Hematopoietic multipotent progenitor cell treated with erythropoietin and hydrocortisone succinate and interleukin-3 and kit ligand, for 4 days (in vitro differentiated cells): Measurements from ENCODE around the gene TRIM28.
"Not testable (repeated sequence)": the region's sequence is repeated elsewhere in the genome, so short reads cannot be mapped to it uniquely, and the experiment has no call there.

Experiments
- DNase-seq: peaks from one replicate; pipeline ENCODE4 v3.0.0-alpha.2; 2015

The TRIM28 gene

DNA sequence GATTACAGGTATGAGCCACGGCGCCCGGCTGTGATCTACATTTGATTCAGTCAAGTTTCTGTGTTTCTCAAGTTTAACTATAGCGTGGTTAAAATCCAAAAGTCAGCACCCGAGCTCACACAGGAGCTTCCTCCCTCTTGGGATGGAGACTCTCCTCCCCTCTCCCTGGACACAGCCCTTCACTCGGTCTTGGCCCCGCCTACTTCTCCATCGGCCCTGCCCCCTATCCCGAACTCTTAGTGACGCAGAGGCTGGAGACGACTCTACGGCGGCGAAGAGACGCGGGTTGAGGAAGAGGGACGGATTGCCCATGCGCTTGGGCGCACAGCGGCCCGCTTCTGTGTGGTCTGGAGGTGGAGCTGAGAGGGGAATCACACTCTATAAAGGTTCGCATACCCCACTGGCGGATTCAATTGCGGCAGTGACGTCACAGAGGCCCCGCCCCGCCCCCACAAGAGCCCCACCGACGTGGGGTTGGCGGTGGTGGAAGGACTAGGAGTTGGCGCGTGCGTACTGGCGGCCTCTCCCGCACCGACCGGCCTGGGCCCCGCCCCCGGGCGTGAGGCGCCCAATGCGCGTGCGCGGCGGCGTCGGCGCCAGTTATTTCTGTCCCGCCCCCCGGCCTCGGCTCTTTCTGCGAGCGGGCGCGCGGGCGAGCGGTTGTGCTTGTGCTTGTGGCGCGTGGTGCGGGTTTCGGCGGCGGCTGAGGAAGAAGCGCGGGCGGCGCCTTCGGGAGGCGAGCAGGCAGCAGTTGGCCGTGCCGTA is at the start of gene TRIM28:
Gene TRIM28, plus strand, starts transcription at position 239 of the 765 bp plus-strand sequence. CDS start 694 bp downstream, outside the sequence.
- peak; percentile 100 for DNase-seq

DNA sequence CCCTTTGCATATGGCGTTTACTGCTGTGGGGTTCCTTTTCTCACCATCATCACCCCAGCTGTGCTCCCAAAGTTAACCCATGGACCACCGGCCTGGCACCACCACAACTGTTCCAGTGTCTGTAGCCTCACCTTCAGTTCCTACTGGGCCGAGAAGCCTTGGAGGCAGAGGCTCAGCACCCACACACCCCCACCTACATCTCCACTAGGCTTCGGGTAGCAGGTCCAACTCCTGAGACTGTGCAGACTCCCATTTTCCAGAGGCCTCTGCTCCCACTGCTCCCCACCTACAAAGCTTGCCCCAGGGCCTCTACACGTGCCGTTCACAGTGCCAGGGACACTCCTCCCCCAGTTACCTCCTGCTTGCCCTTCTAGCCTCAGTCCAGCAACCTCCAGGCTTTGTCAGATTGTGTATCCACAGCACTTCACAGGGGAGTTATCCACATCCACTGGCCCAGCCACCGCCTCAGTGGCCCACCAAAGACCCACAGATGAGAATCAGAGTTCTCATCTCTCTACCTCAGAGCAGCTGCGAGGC is 46.2 kb upstream of the TRIM28 start:
- no peak for DNase-seq

DNA sequence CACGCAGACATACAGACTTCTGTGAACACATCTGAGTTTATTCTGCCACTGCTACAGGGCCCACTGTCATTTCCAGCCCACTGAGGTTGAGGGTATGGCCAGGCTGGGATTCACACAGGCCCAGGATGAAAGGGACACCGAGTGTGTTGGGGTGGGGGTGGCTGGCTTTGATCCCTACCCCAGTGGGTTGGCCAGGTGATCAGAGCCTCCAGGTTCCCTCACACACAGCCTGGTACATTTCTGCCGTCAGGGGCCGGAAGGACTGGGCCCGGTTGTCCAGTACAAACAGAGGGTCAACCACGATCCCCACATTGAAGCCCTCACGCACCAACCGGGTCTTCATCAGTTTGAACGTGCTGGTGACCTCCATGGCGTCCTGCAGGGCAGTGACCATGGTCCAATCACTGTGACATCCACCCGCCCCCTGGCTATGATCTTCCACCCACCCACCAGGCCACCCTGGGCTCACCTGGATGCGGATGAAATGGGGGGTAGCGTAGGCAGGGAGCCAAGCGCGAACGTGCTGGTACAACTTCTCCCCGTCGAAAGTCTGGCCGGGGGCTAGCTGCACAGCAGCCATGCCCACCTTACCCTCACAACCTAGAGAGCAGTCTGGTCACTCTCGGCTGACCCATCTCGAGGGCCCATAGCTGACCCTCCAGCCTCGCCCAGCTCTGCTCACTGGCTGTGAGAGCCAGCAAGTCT is 45.4 kb upstream of the TRIM28 start:
- no peak for DNase-seq

DNA sequence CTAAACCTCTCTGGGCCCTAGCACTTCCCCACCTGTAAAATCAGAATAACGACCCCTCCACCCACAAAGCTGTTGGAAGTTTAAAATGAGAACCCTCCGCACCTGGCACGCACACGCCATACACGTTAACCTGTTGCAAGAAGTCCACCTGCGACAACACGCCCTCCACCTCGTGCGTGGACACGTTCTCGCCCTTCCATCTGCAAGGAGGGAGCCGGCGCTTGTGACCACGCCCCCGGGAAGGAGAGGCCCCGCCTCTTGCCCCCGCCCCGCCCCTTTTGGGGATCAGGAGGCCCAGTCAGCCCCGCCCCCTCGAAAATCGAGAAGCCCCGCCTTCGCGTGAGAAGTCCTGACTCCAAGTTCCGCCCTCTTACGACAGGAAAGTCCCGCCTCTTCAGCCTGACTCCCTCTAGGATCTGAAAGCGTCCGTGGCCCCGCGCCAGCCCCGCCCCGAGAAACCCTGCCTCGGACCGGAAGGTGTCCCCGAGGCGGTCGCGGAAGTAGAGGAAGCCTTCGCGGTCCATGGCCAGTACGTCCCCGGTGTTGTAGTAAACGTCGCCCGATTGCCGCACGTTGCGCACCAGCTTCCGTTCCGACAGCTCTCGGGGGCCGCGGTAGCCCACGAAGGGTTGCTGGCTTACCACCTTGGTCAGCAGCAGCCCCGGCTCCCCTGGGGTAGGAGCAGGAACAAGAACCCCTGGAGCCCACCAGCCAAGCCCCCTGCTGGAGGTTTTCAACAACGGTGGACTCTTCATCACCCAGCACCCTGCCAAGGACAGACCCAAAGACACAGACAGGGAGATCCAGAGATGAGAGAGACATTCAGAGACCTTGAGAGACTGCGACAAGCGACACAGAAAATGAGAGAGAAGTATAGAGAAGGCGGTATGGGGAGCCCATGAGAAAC is 44.6 kb upstream of the TRIM28 start:
- DNase-seq = peak; percentile 100

DNA sequence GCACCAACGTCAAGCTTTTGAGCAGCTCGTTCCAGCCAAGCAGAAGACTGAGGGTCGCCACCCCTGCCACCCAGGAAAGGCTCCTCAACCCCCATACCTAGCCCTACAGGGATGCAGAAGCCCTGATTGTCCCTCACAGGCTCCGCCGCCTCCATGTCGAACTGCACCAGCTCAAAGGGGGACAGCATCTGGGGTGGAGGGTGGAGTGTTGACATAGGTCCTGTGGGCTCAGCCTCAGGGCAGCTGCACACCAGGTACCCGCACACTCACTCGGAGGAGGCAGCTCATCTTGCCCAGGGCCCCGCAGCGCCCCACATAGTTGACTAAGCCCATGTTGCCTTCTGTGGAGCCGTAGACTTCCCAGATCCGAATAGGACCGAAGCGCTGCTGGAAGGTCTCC is 43.6 kb upstream of the TRIM28 start:
- no peak for DNase-seq

DNA sequence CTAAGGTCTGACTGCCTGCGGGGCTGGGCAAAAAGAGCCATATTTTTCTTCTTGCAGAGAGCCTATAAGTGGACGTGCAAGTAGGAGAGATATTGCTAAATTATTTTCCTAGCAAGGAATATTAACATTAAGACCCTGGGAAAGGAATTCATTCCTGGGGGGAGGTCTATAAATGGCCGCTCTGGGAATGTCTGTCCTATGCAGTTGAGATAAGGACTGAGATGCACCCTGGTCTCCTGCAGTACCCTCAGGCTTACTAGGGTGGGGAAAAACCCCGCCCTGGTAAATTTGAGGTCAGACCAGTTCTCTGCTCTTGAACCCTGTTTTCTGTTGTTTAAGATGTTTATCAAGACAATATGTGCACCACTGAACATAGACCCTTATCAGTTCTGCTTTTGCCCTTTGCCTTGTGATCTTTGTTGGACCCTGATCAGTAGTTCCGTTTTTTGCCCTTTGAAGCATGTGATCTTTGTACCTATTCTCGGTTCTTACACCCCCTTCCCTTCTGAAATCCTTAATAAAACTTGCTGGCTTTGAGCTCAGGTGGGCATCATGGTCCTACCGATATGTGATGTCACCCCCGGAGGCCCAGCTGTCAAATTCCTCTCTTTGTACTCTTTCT is 36.2 kb upstream of the TRIM28 start:
- DNase-seq = not testable (repeated sequence)

DNA sequence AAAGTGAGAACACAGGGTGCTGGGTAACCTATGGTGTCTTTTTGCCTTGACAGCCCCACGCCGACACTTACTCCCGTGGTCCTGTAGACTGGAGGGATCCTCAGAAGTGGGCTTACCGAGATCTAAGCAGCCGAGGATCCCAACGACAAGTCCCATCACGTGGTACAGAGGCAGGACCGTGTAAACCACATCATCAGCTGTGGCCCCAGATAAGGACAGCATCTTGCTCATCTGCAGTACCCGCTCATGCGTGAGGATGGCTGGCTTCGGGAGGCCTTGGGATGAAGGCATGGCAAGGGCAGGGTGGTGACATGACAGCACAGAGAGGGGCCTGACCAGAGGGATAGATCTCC is 34.2 kb upstream of the TRIM28 start:
- DNase-seq = peak; percentile 88

DNA sequence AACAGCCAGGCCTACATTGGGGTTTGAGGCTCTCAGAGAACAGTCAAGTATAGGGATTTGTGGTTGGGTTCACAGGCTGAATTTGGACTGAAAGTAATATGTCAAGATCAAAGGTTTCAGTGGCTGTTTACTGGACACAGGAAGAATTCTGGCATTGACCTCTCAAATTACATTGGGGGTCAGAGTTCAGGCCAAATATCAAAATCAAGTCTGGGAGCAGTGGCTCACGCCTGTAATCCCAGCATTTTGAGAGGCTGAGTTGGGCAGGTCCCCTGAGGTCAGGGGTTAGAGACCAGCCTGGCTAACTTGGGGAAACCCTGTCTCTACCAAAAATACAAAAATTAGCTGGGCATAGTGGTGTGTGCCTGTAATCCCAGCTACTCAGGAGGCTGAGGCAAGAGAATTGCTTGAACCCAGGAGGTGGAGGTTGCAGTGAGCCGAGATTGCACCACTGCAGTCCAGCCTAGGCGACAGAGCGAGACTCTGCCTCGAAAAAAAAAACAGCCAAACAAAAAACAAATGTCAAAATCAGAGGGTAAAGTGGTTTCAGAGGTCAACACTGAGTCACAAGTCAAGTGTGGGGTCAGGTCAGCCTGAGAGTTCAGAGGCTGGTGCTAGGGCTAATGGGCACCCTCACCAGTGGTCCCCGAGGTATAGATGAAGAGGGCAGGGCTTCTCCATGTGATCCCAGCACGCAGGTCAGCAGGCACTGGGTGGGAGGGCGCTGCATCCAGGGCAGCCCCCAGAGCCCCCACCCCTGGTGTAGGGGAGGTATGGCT is 33.6 kb upstream of the TRIM28 start:
- no peak for DNase-seq

DNA sequence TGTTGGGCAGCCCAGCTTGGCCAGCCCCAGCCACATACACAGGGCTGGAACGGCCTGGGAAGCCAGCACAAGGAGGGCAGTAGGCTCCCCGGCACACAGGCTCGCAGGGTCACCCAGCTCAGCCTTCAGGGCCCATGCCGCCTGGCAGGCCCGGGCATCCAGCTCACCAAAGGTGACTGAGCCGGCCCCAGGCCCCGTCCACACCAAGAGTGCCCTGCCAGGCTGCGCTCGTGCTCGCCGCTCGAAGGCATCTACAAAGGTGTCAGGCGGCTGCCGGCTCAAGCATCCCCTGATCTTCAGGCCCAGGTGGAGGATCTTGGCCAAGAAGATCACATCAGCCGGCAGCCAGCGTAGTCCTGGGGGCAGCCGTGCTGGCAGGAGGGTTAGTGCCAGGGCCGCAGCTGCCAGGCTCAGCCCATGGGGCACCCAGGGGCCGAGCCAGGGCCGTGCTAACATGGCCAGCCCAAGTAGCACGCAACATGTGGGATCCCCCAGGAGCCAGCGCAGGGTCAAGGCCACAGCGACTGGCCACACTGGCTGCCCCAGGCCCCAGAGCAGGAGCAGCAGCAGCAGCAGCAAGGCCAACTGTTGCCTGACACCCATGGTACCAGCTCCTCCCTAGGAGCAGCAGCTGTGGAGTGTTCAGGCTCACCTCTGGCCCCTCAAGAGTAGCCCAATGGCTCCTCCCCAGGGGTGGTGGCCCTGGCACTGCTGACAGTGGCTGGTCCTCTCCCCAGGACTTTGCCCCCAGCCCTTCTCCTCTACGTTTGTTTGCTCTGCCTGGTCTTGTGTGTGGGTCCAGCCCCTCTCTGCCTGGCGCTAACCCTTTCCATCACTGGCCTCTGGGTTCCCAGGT is 32.3 kb upstream of the TRIM28 start, which contains the start of gene SLC27A5:
Gene SLC27A5, minus strand, starts transcription at position 640 of the 856 bp plus-strand sequence. Its CDS starts 37 bp downstream, at position 603.
- DNase-seq = no peak

DNA sequence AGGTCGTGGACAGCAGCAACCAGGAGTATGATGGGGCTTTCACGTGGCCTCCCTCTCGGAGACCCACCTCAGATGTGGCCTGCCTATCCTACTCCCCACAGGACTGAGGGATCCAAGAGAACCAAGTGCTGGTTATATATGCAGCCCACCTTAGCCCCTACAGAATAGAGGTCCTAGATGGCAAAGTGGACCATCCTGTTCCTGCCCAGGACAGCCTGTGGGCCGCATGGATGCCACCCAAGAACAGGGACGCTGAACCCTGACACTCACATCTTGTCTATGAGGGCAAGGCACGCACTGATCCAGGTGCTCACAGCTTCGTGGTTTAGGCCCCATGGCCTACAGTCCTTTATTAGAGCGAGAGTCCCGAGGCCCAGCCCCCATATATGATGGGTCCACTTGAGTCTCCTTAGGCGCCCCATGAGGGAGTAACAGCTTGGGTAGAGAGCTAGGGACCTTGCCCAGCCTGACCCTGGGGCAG is 30.6 kb upstream of the TRIM28 start:
- DNase-seq = no peak

DNA sequence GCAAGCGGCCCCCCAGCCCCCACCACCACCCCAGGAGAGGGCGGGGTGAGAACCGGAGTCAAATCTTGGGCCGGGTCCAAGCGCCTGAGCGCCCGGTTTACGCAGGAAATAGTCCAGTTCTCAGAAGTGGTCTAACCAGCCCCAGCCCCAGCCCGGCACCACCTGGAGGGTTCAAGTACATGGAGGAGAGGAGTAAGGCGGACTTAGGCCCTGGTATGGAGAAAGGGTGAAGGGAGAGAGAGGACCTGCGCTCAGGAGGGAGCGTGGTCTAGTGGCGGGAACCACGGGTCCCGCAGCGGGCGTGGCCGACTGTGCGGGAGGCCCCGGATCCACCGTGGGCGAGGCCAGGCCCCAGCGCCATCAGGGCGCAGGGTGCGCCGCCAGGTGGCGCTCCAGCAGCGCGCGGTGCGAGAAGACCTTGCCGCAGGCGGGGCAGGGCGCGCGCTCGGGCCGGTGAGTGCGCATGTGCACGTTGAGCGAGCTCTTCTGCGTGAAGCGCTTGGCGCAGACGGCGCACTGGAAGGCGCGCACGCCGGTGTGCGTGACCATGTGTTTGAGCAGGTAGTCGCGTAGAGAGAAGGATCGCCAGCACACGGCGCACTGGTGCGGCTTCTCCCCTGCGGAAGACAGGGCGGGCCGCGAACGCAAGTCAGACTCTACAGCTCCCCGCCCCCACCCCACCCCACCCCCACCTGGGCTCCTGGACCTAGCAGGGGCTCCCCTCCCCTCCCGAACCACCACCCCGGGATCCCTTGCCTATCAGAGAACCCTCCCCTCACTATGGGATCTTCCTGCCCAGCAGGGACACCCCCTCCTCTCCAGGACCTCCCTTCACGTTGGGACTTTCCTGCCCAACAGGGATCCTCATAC is 29.9 kb upstream of the TRIM28 start:
- peak; percentile 97 for DNase-seq

DNA sequence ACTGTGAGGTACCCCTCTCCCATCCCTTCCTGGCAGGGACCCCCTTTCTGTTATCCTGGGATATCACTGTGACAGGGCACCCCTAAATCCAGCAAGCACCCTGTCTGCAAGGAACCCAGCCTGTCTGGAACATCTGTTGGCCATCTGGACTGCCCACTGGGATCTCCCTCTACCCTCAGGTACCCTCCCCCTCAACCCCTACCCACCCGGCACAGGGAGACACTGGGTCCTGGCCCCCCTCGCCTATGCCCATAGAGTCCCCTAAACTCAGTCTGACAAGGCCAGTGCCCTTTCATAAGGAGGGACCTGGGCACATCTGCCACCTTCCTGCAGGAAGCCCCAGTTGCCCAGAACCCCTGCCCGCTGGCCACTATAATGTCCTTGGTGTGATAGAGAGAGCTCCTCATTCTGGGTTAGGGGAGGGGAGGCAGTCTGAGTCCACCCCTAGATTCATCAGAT is 29.3 kb upstream of the TRIM28 start:
- no peak for DNase-seq

DNA sequence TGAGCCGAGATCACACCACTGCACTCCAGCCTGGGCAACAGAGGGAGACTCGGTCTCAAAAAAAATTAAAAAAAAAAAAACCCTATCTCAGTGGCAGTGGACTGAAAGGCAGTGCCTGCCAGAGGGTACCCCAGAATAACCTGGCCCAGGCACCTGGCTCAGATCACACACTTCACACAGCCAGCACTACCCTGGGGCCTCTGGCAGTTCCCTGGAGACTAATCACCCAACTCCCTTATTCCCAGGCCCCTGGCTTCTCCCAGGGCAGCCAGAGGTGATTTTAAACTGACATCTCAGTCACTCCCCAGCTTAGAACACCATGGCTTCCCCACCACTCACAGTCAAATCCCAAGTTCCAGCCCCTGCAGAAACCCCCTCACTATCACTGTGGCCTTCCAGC is 28.6 kb upstream of the TRIM28 start:
- no peak for DNase-seq

DNA sequence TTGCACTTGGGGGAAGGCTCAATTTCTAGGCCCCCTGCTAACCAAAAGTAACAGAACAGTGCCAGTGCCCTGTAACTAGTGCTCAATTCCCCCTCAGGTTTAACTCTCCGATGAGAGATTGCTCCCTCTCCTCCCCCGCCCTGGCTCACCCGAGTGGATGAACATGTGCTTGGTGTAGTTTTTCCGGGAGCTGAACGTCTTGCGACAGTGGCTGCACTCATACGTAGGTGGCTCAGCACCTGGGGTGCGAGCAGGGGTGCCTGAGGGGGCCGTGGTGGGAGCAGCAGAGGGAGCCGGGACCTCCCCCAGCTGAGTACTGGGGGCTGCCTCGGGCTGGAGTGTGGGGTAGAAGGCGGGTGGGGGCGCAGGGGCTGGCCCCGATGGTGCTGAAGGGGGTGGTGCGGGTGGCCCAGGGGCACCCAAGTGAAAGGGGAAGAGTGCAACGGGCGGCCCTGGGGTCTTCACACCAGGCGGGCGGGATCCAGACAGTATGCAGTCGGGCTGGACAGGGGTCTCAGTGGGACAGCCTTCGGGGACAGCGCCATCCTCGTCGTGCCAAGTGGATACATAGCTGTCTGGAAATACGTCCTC is 27.5 kb upstream of the TRIM28 start:
- DNase-seq = no peak

DNA sequence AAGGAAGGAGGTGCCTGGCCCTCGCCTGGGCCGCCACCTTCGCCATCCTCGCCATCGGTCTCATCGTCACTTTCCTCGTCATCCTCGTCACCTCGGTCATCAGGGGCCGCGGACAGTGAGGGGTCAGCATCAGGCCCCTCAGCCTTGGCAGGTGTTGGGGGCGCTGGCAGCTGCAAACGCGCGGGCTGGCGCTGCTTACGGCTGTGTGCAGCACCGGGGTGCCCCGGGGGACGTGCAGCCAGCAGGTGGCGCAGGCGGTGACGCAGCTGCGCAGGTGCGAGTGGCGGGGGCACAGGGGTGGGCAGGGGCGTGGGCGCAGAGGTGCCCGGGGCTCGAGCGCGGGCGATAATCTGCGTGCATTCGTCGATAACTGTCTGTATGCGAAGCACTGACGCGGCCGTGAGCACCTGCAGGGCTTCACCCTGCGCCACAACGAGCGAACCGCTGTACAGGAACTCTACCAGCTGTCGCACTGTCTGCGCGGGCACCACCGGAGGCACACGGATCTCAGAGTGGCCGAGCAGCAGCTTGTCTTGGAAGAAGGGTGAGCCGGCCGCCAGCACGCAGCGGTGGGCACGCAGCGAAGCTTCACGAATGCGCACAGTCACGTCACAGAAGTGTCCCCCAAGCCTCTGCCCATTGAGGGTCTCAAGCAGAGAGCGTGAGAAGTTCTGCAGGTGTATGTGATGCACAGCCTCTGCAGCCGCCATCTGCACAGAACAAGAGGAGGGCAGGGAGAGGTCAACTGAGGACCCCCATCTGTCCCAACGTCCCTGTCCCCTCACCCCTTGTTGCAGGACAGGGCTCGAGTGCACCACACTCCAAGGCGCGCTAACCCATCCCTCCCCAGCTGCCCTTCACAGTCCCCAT is 26.7 kb upstream of the TRIM28 start:
- no peak for DNase-seq

DNA sequence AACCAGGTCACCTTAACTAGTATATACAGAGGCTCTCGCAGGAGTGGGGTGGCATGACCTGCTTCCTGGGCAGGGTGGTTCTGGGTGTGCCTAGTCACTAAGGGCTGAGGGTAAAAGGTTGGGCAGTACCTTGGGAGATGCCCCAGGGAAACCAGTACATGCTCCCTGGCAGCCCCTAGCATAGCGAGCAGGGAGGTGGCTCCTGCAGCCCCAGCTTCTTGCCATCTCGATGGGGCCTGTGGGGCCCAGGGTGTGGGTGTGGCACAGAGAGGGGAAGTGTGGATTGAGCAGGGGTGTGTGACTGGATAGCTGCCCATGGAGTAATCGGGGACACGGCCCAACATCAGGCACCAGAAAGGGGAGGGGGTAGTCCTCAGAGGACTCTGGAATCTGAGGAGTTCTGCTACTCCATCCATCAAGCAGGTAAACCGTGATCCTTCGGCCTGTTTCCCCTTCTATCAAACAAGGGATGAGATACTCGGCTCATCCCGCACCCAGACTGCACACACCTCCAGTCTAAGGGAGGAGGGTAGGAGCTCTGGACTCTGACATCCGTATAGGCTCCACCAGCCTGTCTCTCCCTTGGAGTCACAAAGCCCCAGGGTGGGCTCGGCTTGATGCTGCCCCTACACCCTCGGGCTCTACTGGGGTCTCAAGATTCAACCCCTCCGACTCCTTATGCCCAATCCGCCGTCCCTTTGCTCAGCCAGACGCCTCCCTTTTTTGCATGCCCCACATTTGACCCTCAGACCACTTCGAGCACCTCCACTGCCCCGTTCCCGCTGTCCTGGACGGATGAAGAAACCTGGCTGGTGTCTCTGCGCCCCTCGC is 25.4 kb upstream of the TRIM28 start:
- DNase-seq = peak; percentile 84

DNA sequence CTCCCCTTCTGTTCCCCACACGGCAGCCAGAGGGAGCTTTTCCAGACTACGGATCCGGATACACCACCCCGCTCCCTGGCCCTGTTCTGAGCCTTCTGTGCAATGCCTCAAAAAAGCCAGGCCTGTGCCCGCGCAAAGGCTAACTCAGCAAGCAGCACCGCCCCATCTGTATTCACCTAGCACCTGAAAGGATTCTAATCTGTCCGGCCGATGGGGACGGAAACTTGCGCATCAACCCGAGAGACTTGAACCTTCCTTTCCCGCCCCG is 24.8 kb upstream of the TRIM28 start:
- peak; percentile 90 for DNase-seq
